Fibroblast of mammary gland (primary cell): ENCODE measurements around the gene PLCH1.

ENCODE experiments used
- DNase-seq: peaks from one replicate; pipeline ENCODE4 v3.0.0-alpha.2; 2010; ENCODE audit warnings: low read depth
- H3K4me3 ChIP-seq: 2 replicates; pipeline ENCODE4 v1.5.1; 2011; ENCODE audit warnings: low read depth, mild to moderate bottlenecking, low read length, moderate library complexity; ENCODE audit not compliant: control insufficient read depth
- TF ChIP-seq, protein P1 (sequence below): conservative IDR thresholded peaks from 2 replicates; pipeline ENCODE4 v1.5.1; 2011; ENCODE audit warnings: low read depth, low read length, inconsistent platforms; ENCODE audit not compliant: control insufficient read depth, insufficient read depth

PLCH1 gene

DNA sequence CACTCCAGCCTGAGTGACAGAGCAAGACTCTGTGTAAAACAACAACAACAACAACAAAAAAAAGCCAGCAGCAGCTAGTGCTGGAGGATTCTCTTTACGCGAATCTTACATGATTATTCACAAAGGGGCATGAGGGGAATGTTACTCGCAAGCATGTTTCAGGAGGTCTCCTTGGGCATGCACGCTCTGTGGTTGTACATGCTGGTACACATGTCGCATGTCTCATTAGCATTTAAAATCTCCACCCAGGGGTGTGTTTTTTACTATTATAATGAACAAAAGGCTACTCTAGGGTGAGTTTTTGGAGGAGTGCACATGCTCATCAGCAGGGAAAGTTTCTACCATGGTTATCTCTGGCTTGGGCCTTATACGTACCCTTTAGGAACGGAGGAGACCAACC is 12.7 kb upstream of the PLCH1 start:
- TF ChIP-seq, protein P1, sequence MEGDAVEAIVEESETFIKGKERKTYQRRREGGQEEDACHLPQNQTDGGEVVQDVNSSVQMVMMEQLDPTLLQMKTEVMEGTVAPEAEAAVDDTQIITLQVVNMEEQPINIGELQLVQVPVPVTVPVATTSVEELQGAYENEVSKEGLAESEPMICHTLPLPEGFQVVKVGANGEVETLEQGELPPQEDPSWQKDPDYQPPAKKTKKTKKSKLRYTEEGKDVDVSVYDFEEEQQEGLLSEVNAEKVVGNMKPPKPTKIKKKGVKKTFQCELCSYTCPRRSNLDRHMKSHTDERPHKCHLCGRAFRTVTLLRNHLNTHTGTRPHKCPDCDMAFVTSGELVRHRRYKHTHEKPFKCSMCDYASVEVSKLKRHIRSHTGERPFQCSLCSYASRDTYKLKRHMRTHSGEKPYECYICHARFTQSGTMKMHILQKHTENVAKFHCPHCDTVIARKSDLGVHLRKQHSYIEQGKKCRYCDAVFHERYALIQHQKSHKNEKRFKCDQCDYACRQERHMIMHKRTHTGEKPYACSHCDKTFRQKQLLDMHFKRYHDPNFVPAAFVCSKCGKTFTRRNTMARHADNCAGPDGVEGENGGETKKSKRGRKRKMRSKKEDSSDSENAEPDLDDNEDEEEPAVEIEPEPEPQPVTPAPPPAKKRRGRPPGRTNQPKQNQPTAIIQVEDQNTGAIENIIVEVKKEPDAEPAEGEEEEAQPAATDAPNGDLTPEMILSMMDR: no peak
- no peak for DNase-seq
- H3K4me3 ChIP-seq: no peak overlapping the region

DNA sequence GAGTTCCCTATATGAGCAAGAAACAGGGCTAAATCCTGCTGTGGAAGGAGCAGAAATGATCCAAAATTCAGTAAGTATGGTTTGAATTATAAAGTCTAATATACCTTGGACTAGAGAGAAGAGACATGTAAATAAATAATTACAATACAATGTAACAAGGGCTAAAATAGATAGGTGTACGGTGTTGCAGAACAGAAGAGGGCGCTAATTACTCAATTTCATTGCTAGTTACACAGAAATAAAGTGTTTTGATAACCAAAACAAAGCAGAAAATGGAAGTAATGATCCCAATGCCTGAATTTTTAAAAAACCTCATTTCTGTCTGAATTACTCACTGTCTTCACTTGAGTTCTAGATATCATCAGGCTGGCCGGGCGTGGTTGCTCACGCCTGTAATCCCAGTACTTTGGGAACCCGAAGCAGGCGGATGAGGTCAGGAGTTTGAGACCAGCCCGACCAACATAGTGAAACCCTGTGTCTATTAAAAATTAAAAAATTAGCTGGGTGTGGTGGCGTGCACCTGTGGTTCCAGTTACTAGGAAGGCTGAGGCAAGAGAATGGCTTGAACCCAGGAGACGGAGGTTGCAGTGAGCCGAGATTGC is 8.3 kb upstream of the PLCH1 start:
- no peak overlapping the region for H3K4me3 ChIP-seq
- TF ChIP-seq, protein P1: peak; percentile 54
- peak; percentile 51 for DNase-seq

DNA sequence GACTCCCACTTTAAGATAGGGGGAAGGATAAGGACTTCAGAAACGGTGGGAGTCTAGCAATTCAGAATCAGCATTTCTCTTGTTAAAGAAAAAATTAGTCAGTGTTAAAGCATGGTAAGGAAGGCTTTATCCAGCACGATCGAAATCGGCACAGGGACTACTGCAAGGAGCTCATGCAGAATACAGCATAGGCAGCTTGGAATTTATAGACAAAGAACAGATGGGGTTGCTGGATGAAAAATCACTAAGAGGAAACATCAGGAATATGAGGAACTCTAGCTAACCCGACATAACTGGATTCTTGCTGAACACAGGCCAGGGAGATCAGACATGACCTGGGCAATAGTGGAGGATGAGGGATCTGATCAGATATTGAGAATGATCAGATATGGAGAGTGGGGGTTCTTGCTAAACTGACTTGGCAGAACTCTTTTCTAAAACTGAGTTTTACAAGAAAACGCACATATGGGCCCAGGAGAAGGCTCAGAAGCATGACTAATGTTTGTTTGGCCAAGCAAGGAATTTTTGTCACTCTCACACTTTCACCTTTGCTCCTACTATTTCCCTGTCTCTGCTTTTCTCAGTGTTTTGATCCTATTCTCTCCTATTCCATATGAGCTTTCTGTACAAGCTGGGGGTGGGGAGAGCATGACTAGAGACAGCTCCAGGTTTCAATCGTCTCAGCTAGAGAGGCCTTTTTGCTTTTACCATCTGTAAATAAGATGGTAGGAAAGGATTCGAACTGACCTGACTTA is 3.9 kb upstream of the PLCH1 start:
- DNase-seq: peak; percentile 53

DNA sequence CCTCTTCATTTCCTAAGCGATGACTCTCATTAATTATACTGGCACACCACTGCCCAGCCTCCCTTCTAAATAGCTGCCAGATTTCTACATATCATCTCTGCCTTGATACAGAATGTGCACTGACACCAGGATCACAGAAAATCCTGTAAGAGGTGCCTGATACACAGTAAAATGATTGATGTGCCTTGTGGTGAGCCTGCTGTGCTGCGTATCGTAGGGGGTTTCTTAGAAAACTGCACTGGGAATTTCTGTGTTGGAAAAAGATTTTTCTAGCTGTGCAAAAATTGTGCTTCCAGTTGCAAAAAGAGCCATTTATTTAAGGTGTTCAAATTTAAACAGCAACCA is 3.0 kb upstream of the PLCH1 start:
- TF ChIP-seq, protein P1: no peak
- no peak overlapping the region for H3K4me3 ChIP-seq
- DNase-seq: no peak

More for the DNA sequence above, 3.9 kb upstream of the PLCH1 start:
- H3K4me3 ChIP-seq: no peak overlapping the region
- TF ChIP-seq, protein P1: no peak

DNA sequence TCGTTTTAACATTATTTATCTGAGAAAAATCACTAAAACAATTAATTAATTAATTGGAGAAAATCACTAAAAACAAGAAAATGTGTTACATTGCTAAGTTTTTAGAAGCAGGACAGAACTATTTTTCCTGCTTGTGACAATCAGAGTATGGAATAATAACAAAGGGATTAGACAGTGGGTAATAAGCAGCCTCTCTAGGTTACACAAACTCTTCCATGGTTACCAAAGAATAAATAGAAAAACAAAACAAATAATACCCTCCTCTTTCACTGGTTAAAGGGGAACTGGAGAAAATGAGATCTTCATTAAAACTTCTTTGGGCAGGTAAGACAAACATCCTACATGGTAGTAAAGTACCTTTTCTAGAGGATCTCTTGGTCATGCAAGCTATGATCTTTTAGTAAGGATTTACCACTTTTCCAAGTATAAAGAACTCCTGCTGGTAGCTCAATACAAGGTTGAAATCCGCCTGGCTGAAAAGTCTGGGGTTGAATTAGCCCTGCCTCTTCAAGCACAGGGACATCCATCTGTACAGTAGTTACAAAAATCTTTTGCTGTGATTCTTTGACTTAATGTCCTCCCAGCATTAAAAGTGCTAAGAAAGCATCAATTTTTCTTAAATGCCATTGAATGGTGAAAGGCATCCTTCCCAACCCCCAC is 2.5 kb upstream of the PLCH1 start:
- H3K4me3 ChIP-seq: no peak overlapping the region
- TF ChIP-seq, protein P1: no peak
- no peak for DNase-seq

DNA sequence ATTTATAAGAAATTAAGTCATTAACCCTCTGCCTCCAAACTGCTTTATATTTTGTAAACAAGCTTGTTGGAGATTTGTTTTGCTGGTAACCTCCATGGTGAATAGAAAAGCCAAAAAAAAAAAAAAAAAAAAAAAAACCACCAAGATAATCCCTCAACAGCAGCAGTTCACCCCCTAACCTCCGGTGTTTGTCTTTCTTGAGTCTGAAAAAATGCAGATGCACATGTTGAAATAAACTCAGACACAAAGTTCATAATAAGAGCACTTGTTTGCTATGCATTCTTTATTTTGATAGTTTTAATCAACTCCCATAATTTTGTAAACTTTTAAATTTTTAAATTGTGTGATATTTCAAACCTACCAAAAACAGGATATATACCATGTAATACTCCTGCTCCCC is 1.8 kb upstream of the PLCH1 start:
- no peak for DNase-seq
- no peak overlapping the region for H3K4me3 ChIP-seq
- TF ChIP-seq, protein P1: no peak
